NCI-H524 treated with DMSO at 0.1 percent for 48 hours (cell line): ENCODE measurements around the gene KRTAP20-1.

Source experiments
- DNase-seq: peaks from one replicate; lab custom pipeline; 2025; lab: John Stamatoyannopoulos, UW

KRTAP20-1 gene

DNA sequence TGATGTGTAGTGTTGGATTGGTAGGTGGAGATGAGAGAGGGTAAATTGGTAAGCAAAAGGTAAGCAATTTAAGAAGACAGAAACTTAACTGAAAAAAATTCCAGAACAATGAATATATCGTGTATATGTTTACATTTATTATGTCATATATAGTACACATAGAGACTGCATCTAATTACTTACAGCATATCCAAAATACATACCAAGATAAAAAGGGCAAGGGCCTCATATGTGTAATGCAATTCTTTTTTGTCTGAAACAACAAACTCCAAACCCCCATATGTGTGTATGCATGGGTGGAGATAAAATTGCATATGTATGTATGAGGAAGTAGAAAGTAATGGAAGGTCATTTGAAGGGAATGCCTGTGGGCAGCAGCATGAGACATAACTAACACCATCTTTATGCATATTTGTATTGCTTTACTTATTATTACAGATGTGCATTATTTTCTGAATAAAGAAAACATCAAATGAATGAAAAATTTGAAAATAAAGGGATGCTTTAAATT lies 30.7 kb downstream of the KRTAP20-1 start:
- DNase-seq = no peak

DNA sequence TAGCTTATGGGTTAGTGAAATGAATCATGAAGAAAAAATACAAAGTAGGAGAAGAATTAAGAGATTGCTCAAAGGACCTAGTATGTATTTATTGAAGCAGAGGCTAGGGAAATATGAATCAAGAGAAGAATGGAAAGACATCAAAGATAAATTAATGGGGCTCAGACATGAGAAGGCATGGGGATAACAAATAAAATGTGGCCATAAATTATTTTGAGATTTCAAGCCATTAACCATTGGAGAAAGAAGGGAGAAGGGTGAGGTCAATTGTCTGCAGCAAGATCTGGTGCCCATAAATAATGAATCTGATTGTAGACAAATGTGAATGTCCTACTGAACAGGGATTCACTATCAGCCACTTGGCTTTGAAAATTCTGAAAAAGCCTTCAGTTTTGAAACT lies 36.7 kb downstream of the KRTAP20-1 start:
- DNase-seq = no peak
